ENCODE data around the gene ENDOD1. TPM values are rescaled to one million over a fixed set of nuclear protein-coding genes. Genes with fewer than 3 reads are reported as not detected.

ENDOD1 gene
- total RNA-seq: 1 to 10 TPM; 3.8 to 8.0 (median 6.2) TPM
- long read RNA-seq, full-length matches to known transcripts: 2 of 3 reads
- long read RNA-seq, partial matches to known transcripts: 0 of 3 reads
- long read RNA-seq, other reads (novel, unspliced or antisense): 1 of 3 reads

- DNase-seq (peak; percentile 86 to 87 (median 87)), ATAC-seq (peak; percentile 95 to 98 (median 98))
- peaks cover 0 to 6% (median 2%) of the 10 kb centered on the region in 4 donors for H3K4me1 ChIP-seq
- no peaks in the 10 kb centered on the region for H3K9me3 ChIP-seq
- 0% methylated on average over 1 of the region's 106 CpGs for WGBS (ENCODE audit: insufficient coverage, low coverage, low lambda C conversion rate, missing lambda C conversion rate)
- peak within 1 kb of the TSS; percentile 77 to 89 (median 78) for H3K4me3 ChIP-seq
- H3K36me3 ChIP-seq: no peaks in the 10 kb centered on the region
- intact Hi-C loops (cut with DNase I): no loop called here
- TF ChIP-seq POLR2A (IDR thresholded peaks at IDR 0.05): peak; percentile 86
- peak in 1 of 4 donors; percentile 14 for TF ChIP-seq CTCF (IDR thresholded peaks at IDR 0.05)
- H3K27ac ChIP-seq: peak within 1 kb of the TSS; percentile 76 to 87 (median 81)
- no peaks in the 10 kb centered on the region for H3K27me3 ChIP-seq
Measured at GRCh38 chr11:95089620-95090542, at the start of gene ENDOD1. TSS of gene ENDOD1 (plus strand) at chr11:95089846. CDS start at chr11:95089928, 82 bp downstream.

GRCh38 chr11:95042239-95042638, 47.4 kb upstream of the ENDOD1 start:
- Histone ChIP-seq H3K27ac (no peak overlapping the region), H3K4me1 (no peaks in the 10 kb centered on the region), H3K4me3 (no peak overlapping the region), H3K27me3 (peaks cover 0 to 7% of the 10 kb centered on the region in 2 donors), H3K9me3 (no peaks in the 10 kb centered on the region), H3K36me3 (no peaks in the 10 kb centered on the region)
- ATAC-seq (no peak), DNase-seq (no peak)
- TF ChIP-seq POLR2A (IDR thresholded peaks at IDR 0.05) (no peak), CTCF (IDR thresholded peaks at IDR 0.05) (no peak)
- intact Hi-C loops (cut with DNase I): no loop called here
- WGBS (ENCODE audit: insufficient coverage, low coverage, low lambda C conversion rate, missing lambda C conversion rate): 100% methylated on average over 1 of the region's 1 CpG

- Histone ChIP-seq H3K9me3 (no peaks in the 10 kb centered on the region), H3K4me1 (no peaks in the 10 kb centered on the region), H3K4me3 (no peak overlapping the region), H3K36me3 (no peaks in the 10 kb centered on the region), H3K27ac (no peak overlapping the region), H3K27me3 (no peaks in the 10 kb centered on the region)
- 60% methylated on average over 3 of the region's 3 CpGs for WGBS (ENCODE audit: insufficient coverage, low coverage, low lambda C conversion rate, missing lambda C conversion rate)
- intact Hi-C loops (cut with DNase I): no loop called here
- no peak for ATAC-seq
- DNase-seq: no peak
- no peak for TF ChIP-seq POLR2A (IDR thresholded peaks at IDR 0.05)
- no peak for TF ChIP-seq CTCF (IDR thresholded peaks at IDR 0.05)
Measured at GRCh38 chr11:95042906-95043305, 46.7 kb upstream of the ENDOD1 start.

GRCh38 chr11:95044010-95044409, 45.6 kb upstream of the ENDOD1 start:
- Histone ChIP-seq H3K27me3 (no peaks in the 10 kb centered on the region), H3K9me3 (no peaks in the 10 kb centered on the region), H3K4me3 (no peak overlapping the region), H3K27ac (no peak overlapping the region), H3K4me1 (no peaks in the 10 kb centered on the region), H3K36me3 (no peaks in the 10 kb centered on the region)
- intact Hi-C loops (cut with DNase I): no loop called here
- no peak for TF ChIP-seq POLR2A (IDR thresholded peaks at IDR 0.05)
- no peak for TF ChIP-seq CTCF (IDR thresholded peaks at IDR 0.05)
- DNase-seq (no peak), ATAC-seq (no peak)
- 38% methylated on average over 4 of the region's 4 CpGs for WGBS (ENCODE audit: insufficient coverage, low coverage, low lambda C conversion rate, missing lambda C conversion rate)

Data from right lobe of liver (tissue), 6 donors.